NCI-H1694 treated with DMSO at 0.1 percent for 48 hours (cell line): ENCODE measurements around the gene TXNRD2.
"Not testable (repeated sequence)": the region's sequence is repeated elsewhere in the genome, so short reads cannot be mapped to it uniquely, and the experiment has no call there.

Experiments used
- DNase-seq: peaks from one replicate; lab custom pipeline; 2025; lab: John Stamatoyannopoulos, UW

The TXNRD2 gene

DNA sequence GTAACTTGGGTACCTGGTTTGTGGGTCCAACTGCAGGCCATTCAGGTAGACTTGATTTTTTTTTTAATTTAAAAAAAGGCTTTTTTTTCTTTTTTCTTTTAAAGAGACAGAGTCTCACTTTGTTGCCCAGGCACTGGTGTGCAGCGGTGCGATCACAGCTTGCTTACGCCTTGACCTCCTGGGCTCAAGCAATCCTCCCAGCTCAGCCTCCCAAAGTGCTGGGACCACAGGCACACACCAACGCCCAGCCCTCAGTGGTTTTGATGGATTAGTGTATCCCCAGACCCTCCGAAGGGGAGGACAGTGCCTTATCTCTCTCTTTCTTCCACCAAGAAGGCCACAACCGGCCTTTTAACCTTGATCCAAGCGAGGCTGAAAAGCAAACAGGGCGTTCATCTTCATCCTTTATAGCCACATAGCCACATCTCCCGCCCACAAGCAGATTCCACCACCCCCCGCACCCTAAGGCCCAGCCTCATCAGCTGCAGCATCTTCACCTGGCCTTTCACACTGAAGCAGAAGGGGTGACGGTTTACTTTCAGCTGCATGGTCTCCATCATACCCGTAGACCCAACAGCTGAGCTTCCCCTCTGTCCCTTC, 17.6 kb downstream of the TXNRD2 start:
- DNase-seq = no peak

GRCh38 chr22:19921544-19922081, 20.0 kb downstream of the TXNRD2 start:
- no peak for DNase-seq

DNA sequence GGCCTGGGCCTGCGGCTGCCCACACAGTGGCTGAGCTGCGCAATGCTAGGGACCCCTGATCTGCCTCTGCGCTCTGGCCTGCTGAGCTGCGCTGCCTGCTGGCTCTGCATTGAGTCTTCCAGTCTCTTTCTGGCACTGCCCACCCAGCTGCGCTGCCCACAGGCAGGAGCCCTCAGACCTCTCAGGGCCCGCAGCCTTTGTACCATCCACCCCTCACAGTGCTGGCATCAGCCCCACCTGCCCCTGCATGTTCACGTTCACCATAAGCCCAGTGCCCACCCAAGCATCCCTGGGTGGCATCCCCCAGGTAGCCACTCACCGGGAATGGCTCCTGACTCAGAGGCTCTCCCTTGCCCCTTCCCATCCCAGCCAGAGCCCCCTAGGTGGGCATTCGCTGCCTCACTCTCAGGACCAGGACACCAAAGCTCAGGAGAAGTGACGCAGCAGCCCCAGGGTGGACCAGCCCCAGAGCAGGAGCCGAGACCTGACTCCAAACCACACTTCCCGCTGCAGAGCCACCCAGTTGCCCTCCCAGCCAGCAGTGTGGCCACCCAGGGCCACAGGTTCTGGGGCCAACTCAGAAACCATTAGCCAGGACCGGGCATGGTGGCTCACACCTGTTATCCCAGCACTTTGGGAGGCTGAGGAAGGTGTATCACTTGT, 21.8 kb downstream of the TXNRD2 start:
- DNase-seq = no peak

DNA sequence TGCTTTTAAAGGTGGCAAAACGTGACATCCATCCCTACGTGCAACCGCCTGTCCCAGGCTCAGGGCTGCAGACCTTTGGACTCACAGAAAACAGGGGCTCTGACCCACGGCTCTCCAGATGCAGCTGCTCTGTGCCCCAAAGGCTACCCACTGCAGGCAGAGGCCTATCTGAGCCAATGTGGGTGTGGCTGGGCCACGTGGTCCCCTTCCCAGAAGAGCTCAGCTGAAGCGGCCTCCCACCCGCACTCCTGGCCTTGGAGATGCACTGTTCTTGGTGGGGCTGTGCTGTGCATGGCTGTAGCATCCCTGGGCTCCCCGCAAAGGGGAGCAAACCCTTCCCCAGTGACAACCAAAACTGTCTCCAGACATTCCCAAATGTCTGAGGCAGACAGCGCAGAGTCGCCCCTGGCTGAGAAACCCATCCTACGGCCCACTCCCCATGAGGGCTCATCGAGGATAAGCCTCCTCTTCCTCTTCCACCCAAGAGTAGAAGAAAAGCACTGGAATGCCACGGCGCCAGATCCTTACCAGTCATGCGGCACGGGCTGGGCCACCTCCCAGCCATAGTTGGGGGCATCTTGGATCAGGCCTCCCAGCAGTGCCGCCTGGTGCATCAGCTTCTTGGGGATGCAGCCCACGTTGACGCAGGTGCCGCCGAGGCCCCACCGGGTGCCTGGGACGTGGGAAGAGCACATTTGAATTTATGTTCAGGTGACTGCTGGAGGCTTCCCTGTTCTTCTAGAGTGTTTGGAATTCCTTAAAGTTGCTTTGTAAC, 23.1 kb downstream of the TXNRD2 start:
- DNase-seq = no peak

GRCh38 chr22:19917389-19918138, 24.1 kb downstream of the TXNRD2 start:
- DNase-seq = no peak

GRCh38 chr22:19916941-19917340, 24.7 kb downstream of the TXNRD2 start:
- DNase-seq = no peak

DNA sequence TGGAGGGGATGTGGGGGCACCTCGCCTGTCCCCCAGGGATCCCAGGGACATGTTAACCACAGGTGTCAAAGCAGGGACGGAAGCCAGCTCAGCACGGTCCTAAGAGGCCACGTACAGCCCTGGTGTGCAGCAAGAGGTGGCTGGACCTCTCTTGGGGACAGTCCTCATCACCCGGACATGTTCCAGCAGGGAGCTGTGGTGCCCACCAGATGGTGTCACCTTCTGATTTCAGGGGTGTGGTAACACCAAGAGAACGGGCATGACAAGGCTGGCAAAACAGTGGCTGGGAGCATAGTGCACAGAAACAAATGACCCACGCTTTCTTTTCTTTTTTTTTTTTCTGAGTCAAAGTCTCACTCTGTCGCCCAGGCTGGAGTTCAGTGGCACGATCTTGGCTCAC, 25.6 kb downstream of the TXNRD2 start:
- no peak for DNase-seq

DNA sequence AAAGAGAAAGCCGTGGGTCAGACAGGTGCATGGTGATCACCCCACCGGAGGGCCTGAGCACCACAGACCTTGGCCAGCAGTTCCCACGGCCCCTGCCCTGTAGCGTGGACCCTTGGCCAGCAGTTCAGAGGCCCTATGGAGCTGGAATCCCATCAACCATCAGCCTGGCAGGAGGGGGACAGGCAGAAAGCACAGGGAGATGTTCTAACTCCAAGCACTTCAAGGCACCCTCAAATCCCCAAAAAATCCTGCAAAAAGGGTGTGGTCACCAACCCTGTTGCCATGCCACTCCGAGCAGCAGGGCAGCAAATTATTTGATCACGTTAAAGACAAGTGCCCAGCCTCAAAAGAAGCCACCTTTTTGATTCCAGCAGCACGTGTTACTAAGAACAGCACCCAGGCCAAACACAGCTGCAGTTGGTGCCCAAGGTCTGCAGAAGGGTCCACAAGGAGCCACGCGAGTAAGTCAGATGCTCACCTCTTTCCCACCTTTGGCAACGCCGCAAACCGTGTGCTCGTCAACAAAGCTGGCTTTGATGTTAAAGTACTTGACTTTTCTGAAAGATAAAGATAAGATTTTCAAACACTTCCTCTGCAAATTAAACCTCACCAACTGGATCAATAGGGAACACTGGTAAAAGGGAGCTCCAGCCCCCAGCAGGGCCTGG, 26.2 kb downstream of the TXNRD2 start:
- DNase-seq = no peak

DNA sequence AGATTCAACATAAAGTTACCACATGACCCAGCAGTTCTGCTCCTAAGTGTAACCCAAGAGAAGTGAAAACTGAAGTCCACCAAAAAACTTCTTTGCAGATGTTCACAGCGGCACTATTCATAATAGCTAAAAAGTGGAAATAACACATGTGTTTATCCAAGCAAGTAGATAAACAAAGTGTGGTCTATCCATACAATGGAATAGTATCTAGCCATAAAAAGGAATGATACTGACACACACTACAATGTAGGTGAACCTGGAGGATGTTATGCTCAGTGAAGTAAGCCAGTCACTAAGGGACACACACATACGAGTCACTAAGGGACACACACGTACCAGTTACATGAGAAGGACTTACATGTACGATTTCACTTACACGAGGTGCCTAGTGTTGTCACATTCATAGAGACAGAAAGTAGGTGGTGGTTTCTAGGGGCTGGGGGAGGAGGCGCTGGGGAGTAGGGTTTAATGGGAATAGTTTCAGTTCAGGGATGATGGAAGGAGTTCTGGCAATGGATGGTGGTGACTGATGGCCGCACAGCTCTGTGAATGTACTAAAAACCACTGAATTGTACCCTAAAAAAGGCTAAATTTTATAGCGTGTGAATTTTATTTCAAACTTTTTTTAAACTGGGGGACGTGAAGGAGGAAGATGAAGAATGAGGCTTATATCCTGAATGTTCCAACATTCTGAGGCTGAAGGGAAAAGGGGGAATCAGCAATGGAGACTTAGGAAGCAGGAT, 27.2 kb downstream of the TXNRD2 start:
- no peak for DNase-seq

DNA sequence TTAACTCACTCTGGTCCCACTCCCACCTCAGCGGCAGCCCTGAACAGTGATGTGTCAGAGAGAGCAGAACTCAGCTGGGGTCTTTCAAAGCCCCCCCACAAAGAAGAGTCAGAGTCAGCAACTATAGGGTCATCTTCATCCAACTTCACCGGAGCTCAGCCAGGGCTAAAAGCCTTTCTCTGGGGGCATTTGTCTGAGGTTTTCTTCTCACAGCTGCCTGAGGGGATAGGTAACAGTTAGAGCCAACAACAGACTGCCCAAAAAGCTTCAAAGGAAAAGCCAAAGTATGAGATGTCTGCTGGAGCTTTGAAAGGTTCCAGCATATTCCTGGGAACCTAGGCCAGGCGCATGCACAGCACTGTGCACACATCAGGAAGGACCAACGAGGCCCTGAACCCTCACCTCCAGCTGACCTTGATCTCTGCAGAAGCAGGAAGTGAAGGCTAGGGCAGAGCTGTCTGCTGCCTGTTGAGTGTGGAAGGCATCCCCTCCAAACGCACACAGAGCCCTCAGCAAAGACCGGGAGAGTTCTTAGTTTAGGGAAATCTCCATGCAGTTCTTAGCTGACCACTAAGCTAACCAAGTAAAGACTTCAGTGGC, 28.2 kb downstream of the TXNRD2 start:
- DNase-seq = no peak

DNA sequence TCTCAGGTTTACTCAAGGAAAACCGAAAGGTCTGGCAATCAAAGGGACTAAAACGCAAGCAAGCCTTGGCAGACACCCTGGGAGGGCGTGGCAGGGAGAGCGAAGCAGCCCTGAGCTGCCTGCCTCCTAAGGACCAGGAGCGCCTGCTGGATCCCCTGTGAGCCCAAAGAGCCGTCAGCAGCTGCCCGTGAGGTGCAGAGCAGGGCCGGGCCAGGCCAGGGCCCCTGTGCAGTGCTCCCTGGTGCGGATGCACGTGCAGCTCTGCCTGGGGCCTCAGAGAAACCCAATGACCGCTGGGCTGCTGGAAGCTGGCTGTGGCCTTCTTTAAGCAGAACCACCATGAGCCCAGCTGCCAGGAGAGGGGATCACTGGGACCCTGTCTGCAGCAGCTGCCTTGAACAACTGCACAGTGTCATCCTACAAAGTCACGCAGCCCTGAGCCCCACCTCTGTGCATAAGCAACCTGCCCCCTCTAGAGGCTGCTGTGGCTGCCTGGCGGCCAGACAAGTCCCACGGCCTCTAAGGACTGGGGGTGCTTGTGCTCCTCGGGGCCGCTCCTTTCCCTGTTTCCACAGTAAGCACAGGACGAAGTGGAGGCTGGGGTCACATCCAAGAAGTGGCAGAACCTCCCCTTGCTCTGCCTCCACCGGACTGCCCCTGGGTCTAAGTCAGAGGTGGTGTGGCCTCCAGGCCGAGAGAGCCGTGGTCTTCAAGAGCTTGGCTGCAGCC, 29.2 kb downstream of the TXNRD2 start:
- no peak for DNase-seq

- no peak for DNase-seq
These were observed 29.9 kb downstream of the TXNRD2 start for GRCh38 chr22:19911540-19912270.

DNA sequence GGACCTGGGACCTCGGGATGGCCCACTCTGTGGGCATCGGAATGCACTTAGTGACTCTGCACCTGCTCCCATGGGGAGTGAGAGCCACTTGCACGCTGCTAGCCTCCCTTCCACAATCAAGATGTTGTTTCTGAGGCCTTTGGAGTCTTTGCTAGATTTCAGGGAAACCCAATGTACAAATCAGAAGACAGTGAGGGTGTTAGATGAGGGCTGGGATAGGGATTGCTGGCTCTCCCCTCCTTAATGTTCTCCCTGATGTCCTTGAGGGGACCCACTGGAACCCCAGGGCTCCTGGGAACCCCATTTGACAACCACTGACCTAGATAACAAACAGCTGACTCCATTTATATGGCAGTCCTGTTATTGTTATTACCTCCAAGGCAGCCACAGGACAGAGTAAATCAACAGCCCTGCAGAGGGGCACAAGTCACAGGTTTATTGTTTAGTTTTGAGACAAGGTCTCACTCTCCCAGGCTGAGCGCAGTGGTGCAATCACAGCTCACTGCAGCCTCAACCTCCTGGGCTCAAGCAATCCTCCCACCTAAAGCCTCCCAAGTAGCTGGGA, 31.4 kb downstream of the TXNRD2 start:
- no peak for DNase-seq

- peak; percentile 43 for DNase-seq
These were observed 32.1 kb downstream of the TXNRD2 start for GRCh38 chr22:19909350-19910179.

GRCh38 chr22:19907902-19908301, 33.7 kb downstream of the TXNRD2 start:
- DNase-seq = not testable (repeated sequence)

DNA sequence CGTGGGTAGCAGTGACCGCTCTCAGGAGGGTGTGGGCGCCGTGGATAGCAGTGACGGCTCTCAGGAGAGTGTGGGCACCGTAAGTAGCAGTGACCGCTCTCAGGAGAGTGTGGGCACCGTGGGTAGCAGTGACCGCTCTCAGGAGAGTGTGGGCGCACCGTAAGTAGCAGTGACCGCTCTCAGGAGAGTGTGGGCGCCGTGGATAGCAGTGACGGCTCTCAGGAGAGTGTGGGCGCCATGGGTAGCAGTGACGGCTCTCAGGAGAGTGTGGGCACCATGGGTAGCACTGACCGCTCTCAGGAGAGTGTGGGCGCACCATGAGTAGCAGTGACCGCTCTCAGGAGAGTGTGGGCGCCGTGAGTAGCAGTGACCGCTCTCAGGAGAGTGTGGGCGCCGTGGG, 34.8 kb downstream of the TXNRD2 start:
- not testable (repeated sequence) for DNase-seq

- no peak for DNase-seq
These were observed 36.0 kb downstream of the TXNRD2 start for GRCh38 chr22:19905347-19906276.
